Gastrocnemius medialis (tissue), 4 donors: Measurements from ENCODE around the gene KIRREL3. TPM values are rescaled to one million over a fixed set of nuclear protein-coding genes. Genes with fewer than 3 reads are reported as not detected.

Experiments used
- ATAC-seq, 2 donors: fragments of 150-250 bp; one replicate each; pipeline ENCODE4 v1.9.1; 2016
- DNase-seq, 2 donors: peaks; one replicate each; pipeline ENCODE4 v3.0.0-alpha.2; 2019
- H3K27ac ChIP-seq, 4 donors: fragments of 200-600 bp; sonication (generic); 1 replicate in 1 of 4; 2 replicates in 3 of 4; pipeline ENCODE4 v1.5.1; 2016 to 2018; ENCODE audit warnings: mild to moderate bottlenecking in 2 of 4, moderate library complexity in 1 of 4
- H3K27me3 ChIP-seq, 3 donors: fragments of 200-600 bp; sonication (generic) in 2 of 3; 1 replicate in 1 of 3; 2 replicates in 2 of 3; pipeline versions ENCODE4 v1.5.1 to v1.6.0; 2016 to 2019; ENCODE audit warnings: mild to moderate bottlenecking in 1 of 3, moderate library complexity in 1 of 3
- H3K36me3 ChIP-seq, 2 donors: fragments of 200-600 bp; sonication (generic) in 1 of 2; one replicate each; pipeline ENCODE4 v1.5.1; 2017 to 2018
- H3K4me1 ChIP-seq, 2 donors: fragments of 200-600 bp; sonication (generic) in 1 of 2; one replicate each; pipeline ENCODE4 v1.5.1; 2016 to 2017; ENCODE audit warnings: mild to moderate bottlenecking in 2 of 2
- H3K4me3 ChIP-seq, 4 donors: fragments of 200-600 bp; sonication (generic) in 3 of 4; 1 replicate in 1 of 4; 2 replicates in 3 of 4; pipeline ENCODE4 v1.5.1; 2016 to 2019; ENCODE audit warnings: mild to moderate bottlenecking in 2 of 4
- H3K9me3 ChIP-seq, 3 donors: fragments of 200-600 bp; sonication (generic) in 2 of 3; 1 replicate in 1 of 3; 2 replicates in 2 of 3; pipeline ENCODE4 v1.5.1; 2016 to 2019
- POLR2A ChIP-seq, 2 donors: fragments of 450-650 bp; IDR thresholded peaks; one replicate each; pipeline ENCODE4 v1.6.1; 2017; ENCODE audit warnings: antibody characterized with exemption in 2 of 2, mild to moderate bottlenecking in 2 of 2, moderate library complexity in 2 of 2
- in situ Hi-C, 4 donors: fragments of 200-750 bp; cut with MboI; loops; one replicate each; pipeline versions ENCODE4 v1.15.0 to v1.8.0; 2017; ENCODE audit warnings: low sequenced_read_pairs in 4 of 4
- intact Hi-C: fragments of 100-400 bp; cut with DNase I; formaldehyde crosslinking; loops from one replicate; pipeline ENCODE4 v1.15.1; 2023; ENCODE audit warnings: low total_unique reads
- total RNA-seq, 4 donors: library from RNA; depleted of rRNA; stranded (reverse); fragments of >200 nt; gene quantifications; one replicate each; pipeline versions ENCODE4 v1.1.0 to v1.2.3, GENCODE V29; 2016
- TF ChIP-seq, protein P1 (sequence below), 5 experiments: fragments of 450-650 bp in 3 of 5; fragments of 200-600 bp in 2 of 5; sonication (generic) in 2 of 5; IDR thresholded peaks in 4 of 5; conservative IDR thresholded peaks in 1 of 5; 1 replicate in 4 of 5; 2 replicates in 1 of 5; pipeline ENCODE4 v1.5.1; 2016 to 2019; ENCODE audit warnings: antibody characterized with exemption in 5 of 5, mild to moderate bottlenecking in 3 of 5, moderate library complexity in 3 of 5

The KIRREL3 gene
- total RNA-seq, 4 donors from 2014 or later: 0.10 TPM; not detected in 3

DNA sequence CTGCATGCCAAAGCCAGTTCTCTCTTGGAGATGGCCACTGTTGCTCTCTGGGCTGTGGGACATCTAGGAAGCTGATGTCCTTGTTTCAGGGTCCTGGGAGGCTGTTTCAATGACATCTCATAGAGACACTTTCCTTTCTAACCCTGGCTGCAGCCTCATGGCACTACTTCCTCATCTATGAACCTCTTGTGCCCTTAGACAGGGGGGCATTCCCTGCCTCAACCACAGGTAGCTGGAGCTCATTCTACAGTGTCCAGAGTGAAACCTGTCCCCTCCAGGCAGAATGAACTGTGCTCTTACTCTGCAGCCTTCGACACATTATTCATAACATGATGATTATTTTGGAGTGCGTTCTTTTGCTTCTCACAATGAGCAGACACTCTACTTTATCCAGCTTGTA is 335.9 kb downstream of the KIRREL3 start:
- no peak overlapping the region for H3K27ac ChIP-seq
- DNase-seq: no peak
- peaks cover 0 to 2% of the 10 kb centered on the region in 2 donors for H3K4me1 ChIP-seq
- peaks cover 0 to 5% (median 0%) of the 10 kb centered on the region in 3 donors for H3K27me3 ChIP-seq
- in situ Hi-C loops: no loop called here
- H3K36me3 ChIP-seq: no peaks in the 10 kb centered on the region
- H3K9me3 ChIP-seq: no peaks in the 10 kb centered on the region
- H3K4me3 ChIP-seq: no peak overlapping the region
- intact Hi-C loops: no loop called here
- no peak for ATAC-seq
- TF ChIP-seq, protein P1, sequence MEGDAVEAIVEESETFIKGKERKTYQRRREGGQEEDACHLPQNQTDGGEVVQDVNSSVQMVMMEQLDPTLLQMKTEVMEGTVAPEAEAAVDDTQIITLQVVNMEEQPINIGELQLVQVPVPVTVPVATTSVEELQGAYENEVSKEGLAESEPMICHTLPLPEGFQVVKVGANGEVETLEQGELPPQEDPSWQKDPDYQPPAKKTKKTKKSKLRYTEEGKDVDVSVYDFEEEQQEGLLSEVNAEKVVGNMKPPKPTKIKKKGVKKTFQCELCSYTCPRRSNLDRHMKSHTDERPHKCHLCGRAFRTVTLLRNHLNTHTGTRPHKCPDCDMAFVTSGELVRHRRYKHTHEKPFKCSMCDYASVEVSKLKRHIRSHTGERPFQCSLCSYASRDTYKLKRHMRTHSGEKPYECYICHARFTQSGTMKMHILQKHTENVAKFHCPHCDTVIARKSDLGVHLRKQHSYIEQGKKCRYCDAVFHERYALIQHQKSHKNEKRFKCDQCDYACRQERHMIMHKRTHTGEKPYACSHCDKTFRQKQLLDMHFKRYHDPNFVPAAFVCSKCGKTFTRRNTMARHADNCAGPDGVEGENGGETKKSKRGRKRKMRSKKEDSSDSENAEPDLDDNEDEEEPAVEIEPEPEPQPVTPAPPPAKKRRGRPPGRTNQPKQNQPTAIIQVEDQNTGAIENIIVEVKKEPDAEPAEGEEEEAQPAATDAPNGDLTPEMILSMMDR (IDR thresholded peaks at IDR 0.05 in 4 of 5, conservative IDR thresholded peaks at IDR 0.05 in 1 of 5): no peak
- TF ChIP-seq POLR2A (IDR thresholded peaks at IDR 0.05): no peak

- in situ Hi-C loops (no loop called here), intact Hi-C loops (no loop called here)
- ATAC-seq: no peak
Measured at GRCh38 chr11:126663749-126664592, 336.6 kb downstream of the KIRREL3 start.

GRCh38 chr11:126662035-126662790 is 338.4 kb downstream of the KIRREL3 start:
- H3K4me1 ChIP-seq: peaks cover 0 to 2% of the 10 kb centered on the region in 2 donors
- H3K27ac ChIP-seq: no peak overlapping the region
- intact Hi-C loops: no loop called here
- H3K36me3 ChIP-seq: no peaks in the 10 kb centered on the region
- in situ Hi-C loops: no loop called here
- DNase-seq: no peak
- H3K9me3 ChIP-seq: no peaks in the 10 kb centered on the region
- TF ChIP-seq, protein P1 (IDR thresholded peaks at IDR 0.05 in 4 of 5, conservative IDR thresholded peaks at IDR 0.05 in 1 of 5): no peak
- no peak for TF ChIP-seq POLR2A (IDR thresholded peaks at IDR 0.05)
- no peak for ATAC-seq
- no peak overlapping the region for H3K4me3 ChIP-seq
- no peaks in the 10 kb centered on the region for H3K27me3 ChIP-seq

More at GRCh38 chr11:126663749-126664592, 336.6 kb downstream of the KIRREL3 start:
- Histone ChIP-seq H3K4me3 (no peak overlapping the region), H3K27ac (no peak overlapping the region), H3K27me3 (peaks cover 0 to 3% (median 0%) of the 10 kb centered on the region in 3 donors), H3K9me3 (no peaks in the 10 kb centered on the region), H3K36me3 (no peaks in the 10 kb centered on the region), H3K4me1 (peaks cover 0 to 2% of the 10 kb centered on the region in 2 donors)
- no peak for DNase-seq
- TF ChIP-seq, protein P1 (IDR thresholded peaks at IDR 0.05 in 4 of 5, conservative IDR thresholded peaks at IDR 0.05 in 1 of 5): no peak
- TF ChIP-seq POLR2A (IDR thresholded peaks at IDR 0.05): no peak

DNA sequence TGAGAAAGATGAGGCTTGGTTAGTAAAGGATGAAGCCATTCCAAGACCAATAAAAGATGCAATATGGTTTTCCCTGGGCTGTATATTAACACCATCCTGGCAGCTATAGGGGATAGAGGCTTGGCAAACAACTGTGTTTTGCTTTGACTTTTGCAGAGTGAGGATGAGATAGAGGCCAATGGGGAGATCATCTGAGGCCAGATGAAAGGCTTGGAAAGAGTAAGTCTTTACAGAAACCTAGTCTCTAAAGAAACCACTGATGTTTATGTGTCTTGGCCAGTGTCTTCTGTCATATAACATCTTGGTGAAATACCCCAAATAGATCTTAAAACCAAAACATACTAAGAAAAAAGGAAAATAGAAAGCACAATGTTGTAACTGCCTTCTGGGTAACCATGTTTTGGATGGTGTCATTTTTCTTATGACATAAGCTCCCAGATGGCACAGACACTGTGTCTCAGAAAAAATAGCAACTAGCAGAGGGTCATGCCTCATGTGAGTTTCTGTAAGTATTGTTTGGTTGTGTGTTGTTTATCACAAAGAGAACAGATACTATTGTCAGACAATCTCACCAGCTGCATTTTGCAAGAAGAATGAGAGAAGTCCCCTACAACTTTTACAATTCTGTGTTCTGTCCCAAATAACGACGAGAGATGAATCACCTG is 339.7 kb downstream of the KIRREL3 start:
- in situ Hi-C loops (no loop called here), intact Hi-C loops (loop anchor here (2.0 kb wide), 1 partner anchor 64 kb away; no protein-coding TSS in a partner anchor)
- no peak for ATAC-seq
- no peak for TF ChIP-seq POLR2A (IDR thresholded peaks at IDR 0.05)
- TF ChIP-seq, protein P1 (IDR thresholded peaks at IDR 0.05 in 4 of 5, conservative IDR thresholded peaks at IDR 0.05 in 1 of 5): no peak
- Histone ChIP-seq H3K4me3 (no peak overlapping the region), H3K27ac (no peak overlapping the region), H3K4me1 (peaks cover 0 to 2% of the 10 kb centered on the region in 2 donors), H3K9me3 (no peaks in the 10 kb centered on the region), H3K27me3 (no peaks in the 10 kb centered on the region), H3K36me3 (no peaks in the 10 kb centered on the region)
- DNase-seq: no peak
